WTC11 (cell line): ENCODE results near the gene TTLL5. TPM values are rescaled to one million over a fixed set of nuclear protein-coding genes. Genes with fewer than 3 reads are reported as not detected.

Experiments
- ATAC-seq: fragments of 200-7000 bp; cut with Tn5 transposase; 2 replicates; pipeline ENCODE4 v1.10.0; 2021; ENCODE audit warnings: mild to moderate bottlenecking, moderate library complexity
- CTCF ChIA-PET: fragments of 300-600 bp; sonication (Branson Sonifier 250); formaldehyde crosslinking; loops from one replicate; lab custom pipeline; 2021; ENCODE audit warnings: antibody characterized with exemption; lab: Charles Lee
- POLR2A ChIA-PET: fragments of 350-600 bp; sonication (Branson Sonifier 250); formaldehyde crosslinking; loops from one replicate; lab custom pipeline; 2021; ENCODE audit warnings: antibody characterized with exemption; lab: Charles Lee
- DNase-seq: peaks from one replicate; pipeline ENCODE4 v3.0.0; 2021; ENCODE audit warnings: low spot score
- H3K27ac Mint-ChIP-seq: 2 replicates; pipeline ENCODE4 v1.8.0; 2021; ENCODE audit warnings: mixed read lengths
- H3K27me3 Mint-ChIP-seq: 2 replicates; pipeline ENCODE4 v1.8.0; 2021; ENCODE audit warnings: low read depth, mild to moderate bottlenecking, moderate library complexity, mixed read lengths
- H3K36me3 Mint-ChIP-seq: 2 replicates; pipeline ENCODE4 v1.8.0; 2021; ENCODE audit warnings: mixed read lengths
- H3K4me1 Mint-ChIP-seq: 2 replicates; pipeline ENCODE4 v1.8.0; 2022; ENCODE audit warnings: mixed read lengths
- H3K4me3 Mint-ChIP-seq: 2 replicates; pipeline ENCODE4 v1.8.0; 2021; ENCODE audit warnings: mild to moderate bottlenecking, moderate library complexity, mixed read lengths
- H3K9me3 Mint-ChIP-seq: 2 replicates; pipeline ENCODE4 v1.8.0; 2021; ENCODE audit warnings: mixed read lengths
- AFF4 ChIP-seq: sonication (generic); formaldehyde crosslinking; IDR thresholded peaks from 2 replicates; pipeline ENCODE4 v1.8.1; 2023; ENCODE audit warnings: mild to moderate bottlenecking, missing genetic modification reagents, borderline replicate concordance
- AR ChIP-seq: fragments of 250-450 bp; sonication (Bioruptor Pico); IDR thresholded peaks from 2 replicates; pipeline ENCODE4 v1.9.0; 2021; ENCODE audit warnings: mild to moderate bottlenecking
- ATF3 ChIP-seq: sonication (generic); formaldehyde crosslinking; conservative IDR thresholded peaks from 2 replicates; pipeline ENCODE4 v1.8.1; 2022; ENCODE audit warnings: mild to moderate bottlenecking, missing genetic modification reagents
- E2F4 ChIP-seq: sonication (generic); formaldehyde crosslinking; IDR thresholded peaks from 2 replicates; pipeline ENCODE4 v1.8.1; 2022; ENCODE audit warnings: low read depth, mild to moderate bottlenecking, moderate library complexity, missing genetic modification reagents, borderline replicate concordance
- E2F5 ChIP-seq: sonication (generic); formaldehyde crosslinking; IDR thresholded peaks from 2 replicates; pipeline ENCODE4 v1.8.1; 2022; ENCODE audit warnings: mild to moderate bottlenecking, moderate library complexity, missing genetic modification reagents
- EMX1 ChIP-seq: fragments of 250-450 bp; sonication (Bioruptor Pico); IDR thresholded peaks from 2 replicates; pipeline ENCODE4 v1.8.0; 2021; ENCODE audit warnings: mild to moderate bottlenecking
- GTF2I ChIP-seq: fragments of 250-450 bp; sonication (Bioruptor Pico); conservative IDR thresholded peaks from 2 replicates; pipeline ENCODE4 v1.4.0; 2021; ENCODE audit warnings: mild to moderate bottlenecking
- HMGA2 ChIP-seq: fragments of 250-450 bp; sonication (Bioruptor Pico); IDR thresholded peaks from 2 replicates; pipeline ENCODE4 v1.4.0; 2021; ENCODE audit warnings: mild to moderate bottlenecking, moderate library complexity
- HMGXB4 ChIP-seq: sonication (generic); formaldehyde crosslinking; IDR thresholded peaks from 2 replicates; pipeline ENCODE4 v1.8.1; 2023; ENCODE audit warnings: mild to moderate bottlenecking, moderate library complexity, missing genetic modification reagents
- PREB ChIP-seq: sonication (generic); formaldehyde crosslinking; IDR thresholded peaks from 2 replicates; pipeline ENCODE4 v1.8.1; 2022; ENCODE audit warnings: mild to moderate bottlenecking, missing genetic modification reagents, moderate library complexity, borderline replicate concordance
- SP1 ChIP-seq: sonication (generic); formaldehyde crosslinking; conservative IDR thresholded peaks from 2 replicates; pipeline ENCODE4 v1.8.1; 2022; ENCODE audit warnings: missing genetic modification reagents
- TEAD4 ChIP-seq: sonication (generic); formaldehyde crosslinking; IDR thresholded peaks from 2 replicates; pipeline ENCODE4 v1.8.0; 2022; ENCODE audit warnings: mild to moderate bottlenecking, missing genetic modification reagents
- TP53 ChIP-seq: sonication (generic); formaldehyde crosslinking; IDR thresholded peaks from 2 replicates; pipeline ENCODE4 v1.8.1; 2023; ENCODE audit warnings: mild to moderate bottlenecking, missing genetic modification reagents
- USF1 ChIP-seq: sonication (generic); formaldehyde crosslinking; IDR thresholded peaks from 2 replicates; pipeline ENCODE4 v1.8.0; 2022; ENCODE audit warnings: mild to moderate bottlenecking, missing genetic modification reagents
- ZNF219 ChIP-seq: sonication (generic); formaldehyde crosslinking; IDR thresholded peaks from 2 replicates; pipeline ENCODE4 v1.8.0; 2023; ENCODE audit warnings: missing genetic modification reagents, mild to moderate bottlenecking, borderline replicate concordance
- ZNF281 ChIP-seq: sonication (generic); formaldehyde crosslinking; IDR thresholded peaks from 2 replicates; pipeline ENCODE4 v1.8.0; 2023; ENCODE audit warnings: mild to moderate bottlenecking, missing genetic modification reagents
- total RNA-seq: library from RNA; stranded (reverse); gene quantifications from 3 replicates; pipeline ENCODE4 v1.2.3, GENCODE V29; 2021

The TTLL5 gene
- total RNA-seq, 1 experiment from 2014 or later, result 39.6 TPM

- Mint-ChIP-seq H3K27ac (no peak overlapping the region), H3K36me3 (peaks cover 43% of the 10 kb centered on the region), H3K4me1 (no peaks in the 10 kb centered on the region), H3K9me3 (peaks cover 8% of the 10 kb centered on the region), H3K27me3 (no peaks in the 10 kb centered on the region), H3K4me3 (no peak overlapping the region)
- DNase-seq (no peak), ATAC-seq (no peak)
- ChIA-PET POLR2A (no interaction called here), CTCF (interaction anchor here (1.1 kb wide), 1 partner anchor 170 kb away, joined by 3 read pairs; no protein-coding TSS in a partner anchor)
- TF ChIP-seq PREB (CRISPR knock-in tag), result no peak
- TF ChIP-seq EMX1 (CRISPR knock-in tag), result no peak
- no peak for TF ChIP-seq ZNF219
- no peak for TF ChIP-seq HMGXB4 (CRISPR knock-in tag)
- TF ChIP-seq AR (CRISPR knock-in tag), result no peak
- no peak for TF ChIP-seq TEAD4 (CRISPR knock-in tag)
- TF ChIP-seq HMGA2 (CRISPR knock-in tag), result no peak
Measured at GRCh38 chr14:75689012-75689411, 28.0 kb downstream of the TTLL5 start.

- peaks cover 16% of the 10 kb centered on the region for H3K9me3 Mint-ChIP-seq
- H3K27me3 Mint-ChIP-seq, result no peaks in the 10 kb centered on the region
- H3K4me1 Mint-ChIP-seq, result no peaks in the 10 kb centered on the region
- no peak overlapping the region for H3K27ac Mint-ChIP-seq
- DNase-seq, result no peak
- peaks cover 47% of the 10 kb centered on the region for H3K36me3 Mint-ChIP-seq
- H3K4me3 Mint-ChIP-seq, result no peak overlapping the region
- ChIA-PET POLR2A (no interaction called here), CTCF (no interaction called here)
- no peak for ATAC-seq
- TF ChIP-seq E2F5 (CRISPR knock-in tag) (no peak), ATF3 (CRISPR knock-in tag) (no peak), TP53 (CRISPR knock-in tag) (no peak), E2F4 (CRISPR knock-in tag) (no peak), SP1 (CRISPR knock-in tag) (no peak), ZNF281 (no peak), GTF2I (CRISPR knock-in tag) (no peak), USF1 (CRISPR knock-in tag) (no peak), AFF4 (CRISPR knock-in tag) (no peak)
Measured at GRCh38 chr14:75690010-75690409, 29.0 kb downstream of the TTLL5 start.
